Tibial nerve (tissue), 4 donors: Measurements from ENCODE around the gene SLC25A21. TPM values are rescaled to one million over a fixed set of nuclear protein-coding genes. Genes with fewer than 3 reads are reported as not detected.
"Not testable (repeated sequence)": the region's sequence is repeated elsewhere in the genome, so short reads cannot be mapped to it uniquely, and the experiment has no call there.

ENCODE experiments used
- DNase-seq, 2 donors: peaks; one replicate each; pipeline ENCODE4 v3.0.0-alpha.2; 2019; ENCODE audit warnings: low spot score in 2 of 2
- H3K27ac ChIP-seq, 4 donors: fragments of 200-600 bp; sonication (generic) in 3 of 4; one replicate each; pipeline ENCODE4 v1.5.1; 2017 to 2019; ENCODE audit warnings: mild to moderate bottlenecking in 1 of 4
- H3K27me3 ChIP-seq, 2 donors: fragments of 200-600 bp; sonication (generic) in 1 of 2; one replicate each; pipeline versions ENCODE4 v1.5.1 to v1.6.0; 2017 to 2019
- H3K36me3 ChIP-seq, 3 donors: fragments of 200-600 bp; sonication (generic); one replicate each; pipeline ENCODE4 v1.5.1; 2018 to 2019
- H3K4me1 ChIP-seq, 4 donors: fragments of 200-600 bp; sonication (generic) in 3 of 4; one replicate each; pipeline ENCODE4 v1.5.1; 2017 to 2019
- H3K4me3 ChIP-seq, 4 donors: fragments of 200-600 bp; sonication (generic) in 3 of 4; one replicate each; pipeline ENCODE4 v1.5.1; 2017 to 2019; ENCODE audit warnings: mild to moderate bottlenecking in 1 of 4, moderate library complexity in 1 of 4
- H3K9me3 ChIP-seq, 4 donors: fragments of 200-600 bp; sonication (generic) in 3 of 4; one replicate each; pipeline ENCODE4 v1.5.1; 2017 to 2019
- EP300 ChIP-seq, 2 donors: sonication (generic); formaldehyde crosslinking; IDR thresholded peaks; one replicate each; pipeline ENCODE4 v1.6.1; 2017; ENCODE audit warnings: antibody characterized with exemption in 2 of 2, mild to moderate bottlenecking in 1 of 2
- POLR2A ChIP-seq, 2 donors: fragments of 450-650 bp; IDR thresholded peaks; one replicate each; pipeline ENCODE4 v1.6.1; 2017; ENCODE audit warnings: antibody characterized with exemption in 2 of 2, mild to moderate bottlenecking in 2 of 2, moderate library complexity in 2 of 2
- WGBS, 2 donors: methylation state at CpG; one replicate each; pipeline ENCODE4 v1.1.5; 2018; 5-methylcytosine and 5-hydroxymethylcytosine counted together
- total RNA-seq, 4 donors: library from RNA; depleted of rRNA; stranded (reverse); fragments of >200 nt; gene quantifications; one replicate each; pipeline ENCODE4 v1.1.0, GENCODE V29; 2016
- TF ChIP-seq, protein P1 (sequence below), 5 experiments: fragments of 200-600 bp in 3 of 5; fragments of 450-650 bp in 2 of 5; sonication (generic) in 3 of 5; IDR thresholded peaks; one replicate each; pipeline ENCODE4 v1.5.1; 2016 to 2019; ENCODE audit warnings: antibody characterized with exemption in 5 of 5, mild to moderate bottlenecking in 3 of 5, moderate library complexity in 2 of 5

Gene SLC25A21
- total RNA-seq, 4 donors from 2014 or later = 0.30 to 0.98 (median 0.42) TPM; not detected in 1

DNA sequence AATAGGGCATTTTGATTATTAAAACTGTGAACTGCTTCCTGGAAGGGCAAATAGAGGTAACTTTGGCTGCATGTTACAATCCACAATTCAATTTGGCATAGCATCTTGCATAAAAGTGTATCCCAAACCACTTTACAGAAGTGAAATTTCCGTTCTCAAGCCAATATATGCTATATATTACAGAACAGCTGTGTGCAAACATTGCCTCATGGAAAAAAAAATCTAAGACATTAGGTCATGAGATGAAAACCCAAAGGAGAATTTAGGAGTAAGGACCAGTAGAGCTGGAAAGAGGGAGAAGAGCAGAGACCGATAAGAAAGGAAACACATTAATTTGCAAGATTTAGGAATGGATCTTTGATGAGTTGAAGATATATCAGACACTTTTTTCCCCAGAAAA, 271.6 kb downstream of the SLC25A21 start:
- no peak for DNase-seq
- no peaks in the 10 kb centered on the region for H3K27me3 ChIP-seq
- TF ChIP-seq POLR2A (IDR thresholded peaks at IDR 0.05) (no peak), EP300 (IDR thresholded peaks at IDR 0.05) (no peak)
- TF ChIP-seq, protein P1, sequence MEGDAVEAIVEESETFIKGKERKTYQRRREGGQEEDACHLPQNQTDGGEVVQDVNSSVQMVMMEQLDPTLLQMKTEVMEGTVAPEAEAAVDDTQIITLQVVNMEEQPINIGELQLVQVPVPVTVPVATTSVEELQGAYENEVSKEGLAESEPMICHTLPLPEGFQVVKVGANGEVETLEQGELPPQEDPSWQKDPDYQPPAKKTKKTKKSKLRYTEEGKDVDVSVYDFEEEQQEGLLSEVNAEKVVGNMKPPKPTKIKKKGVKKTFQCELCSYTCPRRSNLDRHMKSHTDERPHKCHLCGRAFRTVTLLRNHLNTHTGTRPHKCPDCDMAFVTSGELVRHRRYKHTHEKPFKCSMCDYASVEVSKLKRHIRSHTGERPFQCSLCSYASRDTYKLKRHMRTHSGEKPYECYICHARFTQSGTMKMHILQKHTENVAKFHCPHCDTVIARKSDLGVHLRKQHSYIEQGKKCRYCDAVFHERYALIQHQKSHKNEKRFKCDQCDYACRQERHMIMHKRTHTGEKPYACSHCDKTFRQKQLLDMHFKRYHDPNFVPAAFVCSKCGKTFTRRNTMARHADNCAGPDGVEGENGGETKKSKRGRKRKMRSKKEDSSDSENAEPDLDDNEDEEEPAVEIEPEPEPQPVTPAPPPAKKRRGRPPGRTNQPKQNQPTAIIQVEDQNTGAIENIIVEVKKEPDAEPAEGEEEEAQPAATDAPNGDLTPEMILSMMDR (IDR thresholded peaks at IDR 0.05) = no peak
- no peaks in the 10 kb centered on the region for H3K36me3 ChIP-seq
- no peak overlapping the region for H3K27ac ChIP-seq
- WGBS, 2 donors = 62 to 63% methylated on average over 2 of the region's 2 CpGs
- H3K9me3 ChIP-seq = peaks cover 0 to 7% (median 0%) of the 10 kb centered on the region in 4 donors
- no peak overlapping the region for H3K4me3 ChIP-seq
- H3K4me1 ChIP-seq = no peaks in the 10 kb centered on the region

DNA sequence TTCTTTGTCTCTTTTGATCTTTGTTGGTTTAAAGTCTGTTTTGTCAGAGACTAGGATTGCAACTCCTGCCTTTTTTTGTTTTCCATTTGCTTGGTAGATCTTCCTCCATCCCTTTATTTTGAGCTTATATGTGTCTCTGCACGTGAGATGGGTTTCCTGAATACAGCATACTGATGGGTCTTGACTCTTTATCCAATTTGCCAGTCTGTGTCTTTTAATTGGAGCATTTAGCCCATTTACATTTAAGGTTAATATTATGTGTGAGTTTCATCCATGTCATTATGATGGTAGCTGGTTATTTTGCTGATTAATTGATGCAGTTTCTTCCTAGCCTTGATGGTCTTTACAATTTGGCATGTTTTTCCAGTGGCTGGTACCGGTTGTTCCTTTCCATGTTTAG, 276.1 kb downstream of the SLC25A21 start:
- H3K36me3 ChIP-seq, H3K27ac ChIP-seq, DNase-seq, H3K4me3 ChIP-seq, H3K4me1 ChIP-seq, H3K27me3 ChIP-seq, H3K9me3 ChIP-seq: not testable (repeated sequence)
- WGBS, 2 donors = 85 to 94% methylated on average over 2 of the region's 2 CpGs

DNA sequence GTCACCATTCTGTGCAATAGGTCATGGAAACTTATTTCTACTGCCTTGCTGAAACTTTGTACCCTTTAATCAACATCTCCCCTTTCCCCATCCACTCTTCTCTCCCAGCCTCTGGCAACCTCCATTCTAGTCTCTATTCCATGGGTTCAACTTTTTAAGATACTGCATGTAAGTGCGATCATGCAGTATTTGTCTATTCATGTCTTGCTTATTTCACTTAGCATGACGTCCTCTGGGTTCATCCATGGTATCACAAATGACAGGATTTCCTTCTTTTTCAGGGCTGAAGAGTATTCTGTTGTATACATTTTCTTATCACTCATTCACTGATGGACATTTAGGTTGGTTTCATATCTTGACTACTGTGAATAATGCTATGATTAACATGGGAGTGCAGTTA, 288.4 kb downstream of the SLC25A21 start:
- H3K27ac ChIP-seq = no peak overlapping the region
- no peak overlapping the region for H3K4me3 ChIP-seq
- TF ChIP-seq EP300 (IDR thresholded peaks at IDR 0.05) (no peak), POLR2A (IDR thresholded peaks at IDR 0.05) (no peak)
- TF ChIP-seq, protein P1 (IDR thresholded peaks at IDR 0.05) = no peak
- no peak for DNase-seq
- no peaks in the 10 kb centered on the region for H3K27me3 ChIP-seq
- H3K9me3 ChIP-seq = peaks cover 0 to 12% (median 0%) of the 10 kb centered on the region in 4 donors
- 64 to 69% methylated on average over 2 of the region's 2 CpGs for WGBS, 2 donors
- H3K36me3 ChIP-seq = no peaks in the 10 kb centered on the region
- H3K4me1 ChIP-seq = no peaks in the 10 kb centered on the region

DNA sequence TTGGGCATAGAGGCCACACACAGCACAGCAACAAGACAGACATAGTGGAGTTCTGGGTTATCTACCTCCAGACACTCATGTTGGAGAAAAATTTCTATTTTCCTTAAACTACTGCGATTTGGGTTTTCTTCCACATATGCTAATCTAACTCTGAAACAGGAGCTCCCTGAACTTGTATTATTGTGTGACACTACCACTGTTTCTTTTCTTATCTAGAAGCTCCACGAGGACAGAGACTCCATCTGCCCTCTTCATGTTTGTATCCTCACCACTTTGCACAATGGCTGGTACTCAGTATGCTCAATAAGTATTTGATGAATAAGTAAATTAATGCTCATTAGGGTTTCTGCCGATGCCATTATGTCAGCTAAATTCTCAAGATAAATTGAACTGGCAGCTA, 292.1 kb downstream of the SLC25A21 start:
- WGBS, 2 donors = 53 to 54% methylated on average over 3 of the region's 3 CpGs
- H3K27ac ChIP-seq = no peak overlapping the region
- H3K27me3 ChIP-seq = no peaks in the 10 kb centered on the region
- H3K4me3 ChIP-seq = no peak overlapping the region
- TF ChIP-seq, protein P1 (IDR thresholded peaks at IDR 0.05) = no peak
- TF ChIP-seq POLR2A (IDR thresholded peaks at IDR 0.05) = no peak
- H3K4me1 ChIP-seq = no peaks in the 10 kb centered on the region
- DNase-seq = no peak
- no peaks in the 10 kb centered on the region for H3K36me3 ChIP-seq
- H3K9me3 ChIP-seq = peaks cover 0 to 11% (median 0%) of the 10 kb centered on the region in 4 donors

DNA sequence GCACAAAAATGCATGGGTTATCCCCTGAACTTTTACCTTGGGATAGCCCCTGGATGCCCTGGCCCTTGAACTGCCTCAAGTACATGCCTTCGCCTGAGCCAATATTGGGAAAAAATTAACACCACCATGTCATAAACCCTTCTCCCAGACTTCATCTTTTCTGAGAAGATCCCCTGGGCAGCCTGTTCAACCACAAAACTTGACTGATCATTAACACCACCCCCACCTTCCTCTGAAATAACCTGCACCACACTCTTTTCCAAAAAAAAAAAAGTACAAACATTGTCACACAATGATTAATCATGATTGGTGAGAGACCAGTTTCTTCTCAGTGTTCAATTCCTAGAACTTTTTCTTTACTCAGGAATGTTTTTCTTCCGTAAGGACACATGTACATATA, 292.8 kb downstream of the SLC25A21 start:
- 38 to 72% methylated on average over 2 of the region's 2 CpGs for WGBS, 2 donors
- Histone ChIP-seq H3K9me3 (peaks cover 0 to 6% (median 0%) of the 10 kb centered on the region in 4 donors), H3K4me1 (no peaks in the 10 kb centered on the region), H3K27ac (no peak overlapping the region), H3K27me3 (no peaks in the 10 kb centered on the region), H3K36me3 (no peaks in the 10 kb centered on the region), H3K4me3 (no peak overlapping the region)
- TF ChIP-seq POLR2A (IDR thresholded peaks at IDR 0.05) = no peak
- no peak for TF ChIP-seq EP300 (IDR thresholded peaks at IDR 0.05)
- TF ChIP-seq, protein P1 (IDR thresholded peaks at IDR 0.05) = no peak
- no peak for DNase-seq
